Measurements from ENCODE around the gene ARFGEF2. TPM values are rescaled to one million over a fixed set of nuclear protein-coding genes. Genes with fewer than 3 reads are reported as not detected.
"Not testable (repeated sequence)": the region's sequence is repeated elsewhere in the genome, so short reads cannot be mapped to it uniquely, and the experiment has no call there.

The ARFGEF2 gene
- total RNA-seq, 1 donor from 2014 or later, result 24.7 TPM

- Mint-ChIP-seq H3K9me3 (no peaks in the 10 kb centered on the region), H3K4me3 (no peak overlapping the region), H3K27me3 (ENCODE audit: low read depth) (no peaks in the 10 kb centered on the region), H3K4me1 (no peaks in the 10 kb centered on the region), H3K36me3 (peaks cover 37% of the 10 kb centered on the region), H3K27ac (no peak overlapping the region)
- no peak for DNase-seq (ENCODE audit: low spot score in 2 of 2, unreplicated experiment in 2 of 2)
- TF ChIP-seq CTCF (IDR thresholded peaks at IDR 0.05; ENCODE audit: unreplicated experiment), result no peak
These were observed 80.2 kb downstream of the ARFGEF2 start for GRCh38 chr20:49001741-49002140.

- TF ChIP-seq CTCF (IDR thresholded peaks at IDR 0.05; ENCODE audit: unreplicated experiment), result no peak
- Mint-ChIP-seq H3K36me3 (peaks cover 26% of the 10 kb centered on the region), H3K9me3 (no peaks in the 10 kb centered on the region), H3K4me3 (no peak overlapping the region), H3K4me1 (no peaks in the 10 kb centered on the region), H3K27me3 (ENCODE audit: low read depth) (no peaks in the 10 kb centered on the region), H3K27ac (no peak overlapping the region)
- no peak for DNase-seq (ENCODE audit: low spot score in 2 of 2, unreplicated experiment in 2 of 2)
These were observed 85.0 kb downstream of the ARFGEF2 start for GRCh38 chr20:49006446-49006980.

DNA sequence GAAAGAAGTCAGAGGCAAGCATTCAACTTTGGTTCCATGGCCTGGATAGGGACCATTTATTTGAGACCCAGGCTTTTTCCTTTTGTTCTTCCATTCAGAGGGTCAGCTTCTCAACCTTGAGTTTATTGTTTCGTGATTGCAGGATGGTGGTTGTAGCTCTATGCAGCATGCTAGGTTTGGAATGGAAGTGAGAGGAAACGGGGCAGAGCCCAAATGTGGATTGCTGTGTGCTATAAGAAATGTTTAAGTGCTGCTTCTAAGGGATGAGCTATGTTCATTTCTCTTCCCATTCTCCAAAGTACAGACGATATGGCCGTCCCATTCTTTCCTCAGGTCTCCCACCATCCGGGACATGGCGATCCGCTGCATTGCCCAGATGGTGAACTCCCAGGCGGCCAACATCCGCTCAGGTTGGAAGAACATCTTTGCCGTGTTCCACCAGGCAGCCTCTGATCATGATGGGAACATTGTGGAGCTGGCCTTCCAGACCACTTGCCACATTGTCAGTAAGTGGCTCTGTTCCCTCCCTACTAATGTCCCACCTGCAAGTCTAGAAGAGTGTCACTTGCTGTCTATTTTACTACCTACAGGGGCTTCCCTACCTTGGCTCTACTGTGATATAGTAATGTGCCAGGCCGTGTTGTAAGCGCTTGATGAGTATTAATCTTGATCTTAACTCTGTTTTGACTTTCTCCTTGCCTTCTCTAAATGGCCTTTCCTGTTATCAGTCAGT, 88.6 kb downstream of the ARFGEF2 start:
- no peak for DNase-seq (ENCODE audit: low spot score in 2 of 2, unreplicated experiment in 2 of 2)
- Mint-ChIP-seq H3K36me3 (peaks cover 39% of the 10 kb centered on the region), H3K27me3 (ENCODE audit: low read depth) (no peaks in the 10 kb centered on the region), H3K9me3 (no peaks in the 10 kb centered on the region), H3K4me3 (no peak overlapping the region), H3K27ac (no peak overlapping the region), H3K4me1 (no peaks in the 10 kb centered on the region)
- TF ChIP-seq CTCF (IDR thresholded peaks at IDR 0.05; ENCODE audit: unreplicated experiment), result no peak

- H3K9me3 Mint-ChIP-seq, result no peaks in the 10 kb centered on the region
- no peaks in the 10 kb centered on the region for H3K27me3 Mint-ChIP-seq (ENCODE audit: low read depth)
- no peak overlapping the region for H3K27ac Mint-ChIP-seq
- no peak for TF ChIP-seq CTCF (IDR thresholded peaks at IDR 0.05; ENCODE audit: unreplicated experiment)
- H3K4me1 Mint-ChIP-seq, result no peaks in the 10 kb centered on the region
- DNase-seq (ENCODE audit: low spot score in 2 of 2, unreplicated experiment in 2 of 2), result no peak
- no peak overlapping the region for H3K4me3 Mint-ChIP-seq
- H3K36me3 Mint-ChIP-seq, result peaks cover 27% of the 10 kb centered on the region
These were observed 102.7 kb downstream of the ARFGEF2 start for GRCh38 chr20:49024220-49024619.

- H3K9me3 Mint-ChIP-seq, result not testable (repeated sequence)
These were observed 106.7 kb downstream of the ARFGEF2 start for GRCh38 chr20:49028177-49028576.

DNA sequence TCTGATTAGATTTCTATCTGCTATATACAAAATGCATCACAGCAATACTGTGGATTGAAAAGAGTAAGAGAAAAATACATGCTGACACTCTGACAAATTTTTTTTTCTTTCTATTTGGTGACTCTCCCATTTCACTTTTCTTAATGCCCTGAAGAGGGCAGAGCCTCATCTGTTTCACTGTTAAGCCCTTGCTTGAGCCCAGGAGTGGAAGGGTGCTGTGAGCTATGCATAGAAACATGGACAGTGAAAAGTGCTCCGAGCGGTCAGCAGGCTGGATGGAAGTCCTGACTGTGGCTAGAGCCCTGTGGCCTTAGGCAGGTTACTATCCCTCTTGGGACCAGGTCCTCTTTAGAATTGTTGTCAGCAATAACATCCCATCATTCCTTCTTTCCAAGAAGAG, 107.2 kb downstream of the ARFGEF2 start:
- Mint-ChIP-seq H3K4me1 (no peaks in the 10 kb centered on the region), H3K4me3 (no peak overlapping the region), H3K27ac (no peak overlapping the region), H3K36me3 (peaks cover 33% of the 10 kb centered on the region), H3K9me3 (no peaks in the 10 kb centered on the region), H3K27me3 (ENCODE audit: low read depth) (no peaks in the 10 kb centered on the region)
- no peak for TF ChIP-seq CTCF (IDR thresholded peaks at IDR 0.05; ENCODE audit: unreplicated experiment)
- DNase-seq (ENCODE audit: low spot score in 2 of 2, unreplicated experiment in 2 of 2), result no peak

More at GRCh38 chr20:49028177-49028576, 106.7 kb downstream of the ARFGEF2 start:
- not testable (repeated sequence) for H3K4me3 Mint-ChIP-seq; DNase-seq (ENCODE audit: low spot score in 2 of 2, unreplicated experiment in 2 of 2); H3K27me3 Mint-ChIP-seq (ENCODE audit: low read depth); H3K4me1 Mint-ChIP-seq; H3K27ac Mint-ChIP-seq
- H3K36me3 Mint-ChIP-seq, result peaks cover 30% of the 10 kb centered on the region

All from mesothelial cell of epicardium (in vitro differentiated cells).